ENCODE measurements around the gene PGD. TPM values are rescaled to one million over a fixed set of nuclear protein-coding genes. Genes with fewer than 3 reads are reported as not detected.

PGD gene
- total RNA-seq, 2 donors from 2014 or later = 41.6 to 60.4 TPM

DNA sequence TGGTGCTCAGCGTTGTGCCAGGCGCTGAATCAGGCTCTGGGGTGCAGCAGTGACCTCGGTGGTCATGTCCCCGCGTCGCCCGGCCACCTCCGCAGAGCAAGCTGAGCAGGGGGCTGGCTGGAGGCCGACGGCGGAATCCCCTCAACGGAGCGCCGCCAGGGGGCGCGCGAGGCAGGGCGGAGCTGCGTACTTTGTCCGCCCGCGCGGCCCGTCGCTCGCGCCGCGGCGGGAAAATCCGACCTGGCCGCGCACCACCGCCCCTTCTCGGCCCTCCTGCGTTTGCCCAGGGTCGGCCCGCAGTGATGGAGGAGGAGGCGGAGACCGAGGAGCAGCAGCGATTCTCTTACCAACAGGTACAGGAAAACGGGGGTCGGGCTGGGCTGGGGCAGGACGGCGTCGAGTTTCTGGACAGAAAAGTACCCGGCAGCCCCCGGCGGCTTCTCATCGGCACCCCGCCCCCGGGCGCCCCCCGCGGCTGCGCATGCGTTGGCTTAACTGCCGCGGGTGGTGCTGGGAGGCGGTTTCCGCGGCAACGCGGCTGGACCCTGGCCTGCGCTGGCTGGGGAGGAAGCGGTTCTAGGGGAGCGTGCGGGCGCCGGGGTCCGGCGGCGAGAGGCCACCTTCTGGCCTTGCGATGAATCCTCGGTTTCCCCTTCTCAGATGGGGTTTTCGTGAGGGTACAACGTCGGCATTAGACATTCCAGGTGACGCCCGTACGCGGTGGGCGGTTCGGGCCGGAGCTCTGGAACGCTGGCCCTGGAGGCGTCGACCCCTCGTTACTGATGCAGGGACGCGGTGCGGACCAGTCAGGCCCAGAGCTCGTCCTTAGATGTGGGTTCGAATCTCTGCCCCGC, 31.6 kb downstream of the PGD start, which contains the start of gene CENPS:
CENPS (plus strand) TSS at position 218 of the 854 bp plus-strand sequence; CDS start at position 303, 85 bp downstream.
- peak; percentile 97 for DNase-seq (ENCODE audit: low spot score)
- intact Hi-C loops (cut with DNase I) = no loop called here

DNA sequence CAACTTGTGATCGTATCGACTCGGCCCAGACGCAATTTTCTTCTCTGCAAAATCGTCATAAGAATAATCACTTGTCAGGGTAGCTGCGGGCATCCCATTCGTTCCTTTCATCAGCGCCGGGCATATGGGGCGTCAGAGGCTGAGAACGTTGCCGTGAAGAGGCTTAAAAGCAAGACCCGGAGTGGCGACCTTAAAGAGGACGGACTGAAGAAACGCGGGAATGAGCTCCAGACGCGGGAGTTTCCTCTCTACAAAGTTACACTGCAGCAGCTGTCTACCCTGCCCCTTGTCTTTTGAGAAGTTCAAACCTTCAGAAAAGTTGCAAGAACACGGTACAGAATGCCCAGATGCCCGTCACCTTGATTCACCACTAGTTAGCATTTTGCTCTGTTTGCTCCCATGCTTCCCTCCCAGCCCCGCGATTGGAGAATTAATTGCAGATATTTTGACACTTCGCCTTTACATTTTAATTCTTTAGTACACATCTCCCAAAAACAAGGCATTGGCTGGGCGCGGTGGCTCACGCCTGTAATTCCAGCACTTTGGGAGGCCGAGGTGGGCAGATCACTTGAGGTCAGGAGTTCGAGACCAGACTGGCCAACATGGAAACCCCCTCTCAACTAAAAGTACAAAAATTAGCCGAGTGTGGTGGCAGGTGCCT, 32.3 kb downstream of the PGD start:
- intact Hi-C loops (cut with DNase I) = no loop called here
- DNase-seq (ENCODE audit: low spot score) = no peak

- intact Hi-C loops (cut with DNase I) = no loop called here
- DNase-seq (ENCODE audit: low spot score) = no peak
These were observed 34.2 kb downstream of the PGD start for GRCh38 chr1:10432910-10433700.

DNA sequence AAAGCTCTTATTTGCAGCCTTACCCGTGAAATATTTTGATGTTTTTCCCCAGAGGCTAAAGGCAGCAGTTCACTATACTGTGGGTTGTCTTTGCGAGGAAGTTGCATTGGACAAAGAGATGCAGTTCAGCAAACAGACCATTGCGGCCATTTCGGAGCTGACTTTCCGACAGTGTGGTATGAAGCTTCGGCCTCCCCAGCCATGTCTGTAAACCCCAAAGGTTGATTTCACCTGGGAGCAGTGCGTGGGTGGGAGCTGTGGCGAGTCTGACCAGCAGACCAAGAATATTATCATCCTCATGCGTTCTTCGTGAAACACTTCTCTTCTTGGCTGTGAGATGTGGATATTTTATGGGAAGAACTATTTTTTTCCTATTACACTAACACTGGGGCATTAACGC, 34.9 kb downstream of the PGD start:
- no peak for DNase-seq (ENCODE audit: low spot score)
- intact Hi-C loops (cut with DNase I) = no loop called here

- intact Hi-C loops (cut with DNase I) = no loop called here
- DNase-seq (ENCODE audit: low spot score) = no peak
These were observed 35.7 kb downstream of the PGD start for GRCh38 chr1:10434590-10434989.

DNA sequence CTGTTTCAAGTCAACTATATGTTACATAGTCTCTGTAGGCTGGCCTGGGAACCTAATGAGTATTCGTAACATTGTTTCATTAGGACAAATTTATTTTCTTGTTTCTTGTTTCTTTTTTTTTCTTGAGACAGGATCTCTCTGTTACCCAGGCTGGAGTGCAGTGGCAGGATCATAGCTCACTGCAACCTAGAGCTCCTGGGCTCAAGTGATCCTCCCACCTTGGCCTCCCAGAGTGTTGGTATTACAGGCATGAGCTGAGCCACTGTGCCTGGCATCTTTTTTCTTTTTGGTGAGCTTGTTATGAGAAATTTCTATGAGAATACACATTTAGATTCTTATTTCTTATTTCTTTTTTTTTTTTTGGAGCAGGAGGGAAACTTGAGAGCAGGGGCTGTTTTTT, 38.2 kb downstream of the PGD start:
- DNase-seq (ENCODE audit: low spot score) = no peak
- intact Hi-C loops (cut with DNase I) = no loop called here

DNA sequence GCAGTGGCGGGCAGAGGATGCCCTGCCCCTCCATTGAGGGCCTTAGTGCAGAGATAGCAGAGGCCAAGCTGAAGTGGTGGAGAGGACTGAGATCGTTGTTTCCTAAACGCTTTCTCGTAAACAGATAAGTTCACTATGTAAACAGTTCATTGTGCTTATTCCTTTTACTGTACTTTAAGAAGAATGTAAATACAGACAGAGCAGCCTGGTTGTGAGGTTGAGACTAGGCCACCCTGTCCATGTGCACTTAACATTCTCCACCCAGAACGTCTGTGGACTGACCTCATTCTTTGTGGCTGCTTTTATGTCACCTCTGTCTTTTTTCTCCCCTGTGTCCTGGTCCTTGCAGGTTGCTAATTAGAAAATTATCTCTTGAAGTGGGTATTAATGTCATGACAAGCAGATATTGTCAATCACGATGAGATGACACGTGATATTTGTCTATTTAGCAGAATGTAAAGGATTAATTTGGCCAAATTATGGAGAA, 39.9 kb downstream of the PGD start:
- DNase-seq (ENCODE audit: low spot score) = no peak
- intact Hi-C loops (cut with DNase I) = no loop called here

- DNase-seq (ENCODE audit: low spot score) = no peak
- intact Hi-C loops (cut with DNase I) = no loop called here
These were observed 41.4 kb downstream of the PGD start for GRCh38 chr1:10440305-10440704.

- intact Hi-C loops (cut with DNase I) = no loop called here
- DNase-seq (ENCODE audit: low spot score) = no peak
These were observed 41.9 kb downstream of the PGD start for GRCh38 chr1:10440794-10441193.

DNA sequence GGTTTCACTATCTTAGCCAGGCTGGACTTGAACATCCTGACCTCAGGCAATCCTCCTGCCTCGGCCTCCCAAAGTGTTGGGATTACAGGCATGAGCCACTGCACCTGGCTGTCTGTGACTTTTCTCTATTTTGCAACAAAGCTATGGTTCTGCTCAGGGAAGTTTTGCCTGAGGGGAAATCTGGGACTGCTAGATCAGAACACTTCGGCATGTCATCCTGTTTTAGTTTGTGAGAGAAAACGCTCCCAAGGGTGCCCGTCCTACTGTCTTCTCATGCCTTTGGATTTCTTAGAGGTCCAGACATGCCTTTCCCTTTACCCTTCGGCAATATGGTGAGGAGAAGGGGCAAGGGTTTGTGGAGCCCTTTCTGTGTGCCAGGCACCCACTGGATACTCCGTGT, 45.4 kb downstream of the PGD start:
- DNase-seq (ENCODE audit: low spot score) = no peak
- intact Hi-C loops (cut with DNase I) = loop anchor here in 1 of 2 donors (1.0 kb wide), 1 partner anchor 28 kb away; the partner anchor contains the start of gene DFFA

DNA sequence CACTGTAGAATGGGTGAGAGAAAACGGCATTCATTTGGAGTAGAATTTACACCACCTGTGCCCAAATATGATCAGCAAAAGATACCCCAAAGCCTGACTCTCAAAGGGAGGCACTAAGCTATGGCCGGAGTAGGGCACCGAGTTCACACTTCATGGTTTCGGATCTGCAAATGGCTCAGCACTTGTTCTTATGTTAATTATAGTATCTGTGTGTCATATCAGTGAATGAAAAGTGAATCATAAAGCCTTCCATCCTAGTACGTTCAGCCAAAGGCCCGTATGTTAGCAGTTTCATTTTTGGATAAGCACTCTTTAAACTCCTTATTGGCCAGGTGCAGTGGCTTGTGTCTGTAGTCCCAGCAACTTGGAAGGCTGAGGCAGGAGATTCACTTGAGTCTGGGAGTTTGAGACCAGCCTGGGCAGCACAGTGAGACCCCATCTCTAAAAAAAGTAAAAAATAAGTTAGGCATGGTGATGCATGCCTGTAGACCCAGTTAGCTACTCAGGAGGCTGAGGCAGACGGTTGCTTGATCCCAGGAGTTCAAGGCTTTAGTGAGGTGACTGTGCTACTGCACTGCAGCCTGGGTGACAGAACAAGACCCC, 46.0 kb downstream of the PGD start:
- intact Hi-C loops (cut with DNase I) = loop anchor here in 1 of 2 donors (1.0 kb wide), 1 partner anchor 27 kb away; the partner anchor contains the start of gene DFFA
- no peak for DNase-seq (ENCODE audit: low spot score)

DNA sequence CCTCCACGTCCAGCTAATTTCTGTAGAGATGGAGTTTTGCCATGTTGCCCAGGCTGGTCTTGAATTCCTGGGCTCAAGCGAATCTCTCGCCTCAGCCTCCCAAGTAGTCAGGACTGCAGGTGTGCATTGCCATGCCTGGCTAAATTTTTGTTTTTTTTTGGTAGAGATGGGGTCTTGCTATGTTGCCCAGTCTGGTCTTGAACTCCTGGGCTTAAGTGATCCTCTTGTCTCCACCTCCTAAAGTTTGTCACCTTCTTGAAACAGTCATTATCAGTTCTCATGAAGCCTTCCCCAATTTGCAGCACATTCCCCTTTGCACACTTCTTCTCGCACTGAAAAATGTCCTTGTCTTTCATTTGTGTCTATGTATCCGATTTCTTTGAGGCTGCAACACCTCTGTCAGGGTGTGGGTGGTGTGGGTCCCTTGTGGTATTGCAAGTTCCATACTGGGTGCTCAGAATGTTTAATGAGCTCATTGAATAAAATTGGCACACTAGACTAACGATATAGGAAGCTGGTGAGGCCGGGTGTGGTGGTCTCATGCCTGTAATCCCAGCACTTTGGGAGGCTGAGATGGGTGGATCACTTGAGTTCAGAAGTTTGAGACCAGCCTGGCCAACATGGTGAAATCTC, 48.0 kb downstream of the PGD start:
- intact Hi-C loops (cut with DNase I) = no loop called here
- no peak for DNase-seq (ENCODE audit: low spot score)

DNA sequence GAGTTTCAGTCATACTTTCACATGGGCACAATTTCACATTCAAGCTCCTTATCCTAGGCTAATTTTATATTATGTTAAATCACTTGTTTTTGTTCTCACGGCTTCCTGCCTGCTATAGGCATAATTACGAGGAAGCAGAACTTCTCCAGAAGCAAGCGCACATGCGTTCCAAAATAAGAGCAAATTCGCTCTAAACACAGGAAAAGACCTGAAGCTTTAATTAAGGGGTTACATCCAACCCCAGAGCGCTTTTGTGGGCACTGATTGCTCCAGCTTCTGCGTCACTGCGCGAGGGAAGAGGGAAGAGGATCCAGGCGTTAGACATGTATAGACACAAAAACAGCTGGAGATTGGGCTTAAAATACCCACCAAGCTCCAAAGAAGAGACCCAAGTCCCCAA, 50.9 kb downstream of the PGD start, which contains the start of gene CORT:
CORT (plus strand) TSS at position 281 of the 400 bp plus-strand sequence. CDS start 193 bp downstream, outside the sequence.
- no peak for DNase-seq (ENCODE audit: low spot score)
- intact Hi-C loops (cut with DNase I) = no loop called here

DNA sequence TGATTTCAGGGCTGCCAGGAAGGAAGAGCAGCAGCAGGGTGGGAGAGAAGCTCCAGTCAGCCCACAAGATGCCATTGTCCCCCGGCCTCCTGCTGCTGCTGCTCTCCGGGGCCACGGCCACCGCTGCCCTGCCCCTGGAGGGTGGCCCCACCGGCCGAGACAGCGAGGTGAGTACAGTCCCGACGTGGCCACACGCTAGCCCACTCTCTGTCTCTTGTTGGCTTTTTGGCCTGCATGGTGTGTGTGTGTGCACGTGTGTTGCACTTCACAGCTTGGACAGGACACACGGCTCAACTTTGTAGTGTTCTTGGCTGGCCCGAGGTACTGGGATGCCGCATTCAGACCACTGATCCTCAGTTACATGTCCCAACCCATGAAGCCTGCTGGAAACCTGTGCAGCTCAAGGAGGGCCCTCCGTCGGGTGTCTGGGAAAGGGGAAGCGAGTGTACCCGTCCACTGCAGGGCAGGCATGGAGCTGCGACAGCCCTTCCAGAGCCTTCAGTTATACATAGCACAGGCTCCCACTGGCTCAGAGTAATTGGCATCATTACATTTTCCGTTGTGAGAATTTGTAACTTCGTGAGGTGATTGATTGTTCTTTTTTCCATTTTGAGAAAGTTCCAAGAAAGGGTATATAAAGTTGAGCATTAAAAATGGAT, 51.4 kb downstream of the PGD start:
- intact Hi-C loops (cut with DNase I) = no loop called here
- DNase-seq (ENCODE audit: low spot score) = no peak

- intact Hi-C loops (cut with DNase I) = no loop called here
- DNase-seq (ENCODE audit: low spot score) = no peak
These were observed 52.0 kb downstream of the PGD start for GRCh38 chr1:10450836-10451235.

DNA sequence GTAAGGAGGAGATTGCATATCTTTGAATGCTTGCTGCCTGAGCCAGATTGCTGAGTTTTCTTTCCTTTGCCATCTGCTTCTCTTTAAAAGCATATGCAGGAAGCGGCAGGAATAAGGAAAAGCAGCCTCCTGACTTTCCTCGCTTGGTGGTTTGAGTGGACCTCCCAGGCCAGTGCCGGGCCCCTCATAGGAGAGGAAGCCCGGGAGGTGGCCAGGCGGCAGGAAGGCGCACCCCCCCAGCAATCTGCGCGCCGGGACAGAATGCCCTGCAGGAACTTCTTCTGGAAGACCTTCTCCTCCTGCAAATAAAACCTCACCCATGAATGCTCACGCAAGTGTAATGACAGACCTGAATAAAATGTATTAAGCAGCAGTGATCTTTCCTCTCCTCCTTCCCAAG, 52.4 kb downstream of the PGD start:
- intact Hi-C loops (cut with DNase I) = no loop called here
- DNase-seq (ENCODE audit: low spot score) = no peak

GRCh38 chr1:10456048-10456447, 57.2 kb downstream of the PGD start:
- no peak for DNase-seq (ENCODE audit: low spot score)
- intact Hi-C loops (cut with DNase I) = no loop called here

DNA sequence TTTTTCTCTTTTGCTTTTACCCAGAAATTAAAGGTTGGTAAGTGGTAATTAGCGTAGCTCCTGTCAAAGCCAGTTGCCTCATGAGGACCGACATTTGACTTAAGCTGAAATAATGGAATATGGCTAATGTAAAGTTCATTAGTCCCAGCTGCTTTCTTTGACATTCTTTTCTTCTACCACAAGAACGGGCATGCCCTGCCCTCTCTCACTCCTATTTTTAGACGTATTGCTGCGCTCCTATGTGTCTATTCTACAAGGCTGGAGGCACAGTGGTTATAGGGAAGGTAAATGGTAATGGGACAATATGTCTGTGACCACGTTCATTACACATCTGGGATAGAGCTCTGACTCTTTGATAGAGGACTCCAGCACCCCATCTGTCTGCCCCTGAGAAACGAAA, 57.8 kb downstream of the PGD start:
- intact Hi-C loops (cut with DNase I) = no loop called here
- DNase-seq (ENCODE audit: low spot score) = no peak
